ENCODE data around the gene MACF1. TPM values are rescaled to one million over a fixed set of nuclear protein-coding genes. Genes with fewer than 3 reads are reported as not detected.
"Not testable (repeated sequence)": the region's sequence is repeated elsewhere in the genome, so short reads cannot be mapped to it uniquely, and the experiment has no call there.

The MACF1 gene
- total RNA-seq, 2 experiments from 2014 or later: 248 to 252 TPM

DNA sequence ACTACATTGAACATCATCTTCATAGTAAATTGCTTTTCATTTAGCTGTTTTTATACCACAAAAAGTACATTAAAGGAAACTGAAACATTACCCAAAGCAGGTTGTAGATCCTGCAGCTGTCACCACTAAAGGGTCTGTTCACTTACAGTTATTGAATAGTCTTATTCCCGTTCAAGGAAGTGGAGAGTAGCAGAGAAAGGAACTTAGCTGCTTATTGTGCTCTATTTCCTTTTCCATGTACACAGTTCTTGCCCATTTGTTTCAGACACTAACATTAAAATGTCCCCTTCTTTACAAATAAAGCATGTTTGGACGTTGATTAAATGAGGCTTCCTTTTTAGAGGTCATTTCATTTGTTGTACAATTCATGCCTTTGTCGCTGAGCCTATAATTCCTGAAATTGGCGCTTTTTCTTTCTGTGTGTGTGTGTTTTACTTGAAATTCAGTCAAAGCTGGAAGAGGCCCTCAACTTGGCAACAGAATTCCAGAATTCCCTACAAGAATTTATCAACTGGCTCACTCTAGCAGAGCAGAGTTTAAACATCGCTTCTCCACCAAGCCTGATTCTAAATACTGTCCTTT, 242.6 kb downstream of the MACF1 start:
- Mint-ChIP-seq H3K27ac (no peak overlapping the region), H3K4me3 (no peak overlapping the region), H3K36me3 (ENCODE audit: low read depth) (peaks cover 96% of the 10 kb centered on the region), H3K9me3 (no peaks in the 10 kb centered on the region), H3K27me3 (no peaks in the 10 kb centered on the region), H3K4me1 (ENCODE audit: low read depth) (no peaks in the 10 kb centered on the region)
- no peaks in the 10 kb centered on the region for H3K9me3 ChIP-seq (ENCODE audit: control insufficient read depth in 1 of 2, insufficient read depth in 1 of 2, low read length in 2 of 2)
- CTCF ChIA-PET: no interaction called here
- no peaks in the 10 kb centered on the region for H3K4me1 ChIP-seq (ENCODE audit: insufficient read depth, low read length)
- POLR2A ChIA-PET: no interaction called here
- TF ChIP-seq, protein P1, sequence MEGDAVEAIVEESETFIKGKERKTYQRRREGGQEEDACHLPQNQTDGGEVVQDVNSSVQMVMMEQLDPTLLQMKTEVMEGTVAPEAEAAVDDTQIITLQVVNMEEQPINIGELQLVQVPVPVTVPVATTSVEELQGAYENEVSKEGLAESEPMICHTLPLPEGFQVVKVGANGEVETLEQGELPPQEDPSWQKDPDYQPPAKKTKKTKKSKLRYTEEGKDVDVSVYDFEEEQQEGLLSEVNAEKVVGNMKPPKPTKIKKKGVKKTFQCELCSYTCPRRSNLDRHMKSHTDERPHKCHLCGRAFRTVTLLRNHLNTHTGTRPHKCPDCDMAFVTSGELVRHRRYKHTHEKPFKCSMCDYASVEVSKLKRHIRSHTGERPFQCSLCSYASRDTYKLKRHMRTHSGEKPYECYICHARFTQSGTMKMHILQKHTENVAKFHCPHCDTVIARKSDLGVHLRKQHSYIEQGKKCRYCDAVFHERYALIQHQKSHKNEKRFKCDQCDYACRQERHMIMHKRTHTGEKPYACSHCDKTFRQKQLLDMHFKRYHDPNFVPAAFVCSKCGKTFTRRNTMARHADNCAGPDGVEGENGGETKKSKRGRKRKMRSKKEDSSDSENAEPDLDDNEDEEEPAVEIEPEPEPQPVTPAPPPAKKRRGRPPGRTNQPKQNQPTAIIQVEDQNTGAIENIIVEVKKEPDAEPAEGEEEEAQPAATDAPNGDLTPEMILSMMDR (IDR thresholded peaks at IDR 0.05): no peak
- no peak overlapping the region for H3K4me3 ChIP-seq (ENCODE audit: low read length)
- H3K36me3 ChIP-seq (ENCODE audit: insufficient read depth, low read length): peaks cover 94% of the 10 kb centered on the region
- no peaks in the 10 kb centered on the region for H3K27me3 ChIP-seq (ENCODE audit: control insufficient read depth in 1 of 2, insufficient read depth in 2 of 2, low read length in 2 of 2)
- H3K27ac ChIP-seq (ENCODE audit: low read depth in 1 of 2, low read length in 2 of 2): no peak overlapping the region
- ATAC-seq (ENCODE audit: poor library complexity): no peak
- intact Hi-C loops (cut with DNase I, micrococcal nuclease): no loop called here
- no peak for DNase-seq

DNA sequence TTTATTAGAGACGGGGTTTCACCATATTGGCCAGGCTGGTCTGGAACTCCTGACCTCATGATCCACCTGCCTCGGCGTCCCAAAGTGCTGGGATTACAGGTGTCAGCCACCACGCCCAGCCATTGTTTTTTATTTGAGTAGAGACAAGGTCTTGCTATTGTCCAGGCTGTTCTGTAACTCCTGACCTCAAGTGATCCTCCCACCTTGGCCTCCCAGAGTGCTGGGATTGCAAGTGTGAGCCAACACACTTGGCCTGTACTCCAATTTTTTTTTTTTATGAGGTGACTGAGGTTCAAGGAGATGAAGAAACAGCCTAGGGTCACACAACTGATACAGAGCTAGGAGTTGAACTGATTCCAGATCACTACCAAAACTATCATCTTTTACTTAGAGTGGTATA, 245.5 kb downstream of the MACF1 start:
- H3K4me1 Mint-ChIP-seq (ENCODE audit: low read depth); H3K9me3 Mint-ChIP-seq; H3K4me1 ChIP-seq (ENCODE audit: insufficient read depth, low read length); ATAC-seq (ENCODE audit: poor library complexity); CTCF ChIA-PET; H3K27me3 ChIP-seq (ENCODE audit: control insufficient read depth in 1 of 2, insufficient read depth in 2 of 2, low read length in 2 of 2); H3K27ac ChIP-seq (ENCODE audit: low read depth in 1 of 2, low read length in 2 of 2); intact Hi-C loops (cut with DNase I, micrococcal nuclease); H3K4me3 Mint-ChIP-seq; DNase-seq; H3K9me3 ChIP-seq (ENCODE audit: control insufficient read depth in 1 of 2, insufficient read depth in 1 of 2, low read length in 2 of 2); H3K27me3 Mint-ChIP-seq; POLR2A ChIA-PET; H3K27ac Mint-ChIP-seq; H3K4me3 ChIP-seq (ENCODE audit: low read length): not testable (repeated sequence)
- H3K36me3 ChIP-seq (ENCODE audit: insufficient read depth, low read length): peaks cover 96% of the 10 kb centered on the region
- peaks cover 99% of the 10 kb centered on the region for H3K36me3 Mint-ChIP-seq (ENCODE audit: low read depth)

- peaks cover 99% of the 10 kb centered on the region for H3K36me3 Mint-ChIP-seq (ENCODE audit: low read depth)
These were observed 246.6 kb downstream of the MACF1 start for GRCh38 chr1:39450956-39451606.

More at GRCh38 chr1:39450956-39451606, 246.6 kb downstream of the MACF1 start:
- no peaks in the 10 kb centered on the region for H3K27me3 Mint-ChIP-seq
- DNase-seq (no peak), ATAC-seq (ENCODE audit: poor library complexity) (no peak)
- Histone ChIP-seq H3K27ac (ENCODE audit: low read depth in 1 of 2, low read length in 2 of 2) (no peak overlapping the region), H3K4me1 (ENCODE audit: insufficient read depth, low read length) (no peaks in the 10 kb centered on the region), H3K4me3 (ENCODE audit: low read length) (no peak overlapping the region), H3K27me3 (ENCODE audit: control insufficient read depth in 1 of 2, insufficient read depth in 2 of 2, low read length in 2 of 2) (no peaks in the 10 kb centered on the region), H3K9me3 (ENCODE audit: control insufficient read depth in 1 of 2, insufficient read depth in 1 of 2, low read length in 2 of 2) (no peaks in the 10 kb centered on the region), H3K36me3 (ENCODE audit: insufficient read depth, low read length) (peaks cover 96% of the 10 kb centered on the region)
- H3K4me3 Mint-ChIP-seq: no peak overlapping the region
- TF ChIP-seq, protein P1 (IDR thresholded peaks at IDR 0.05): no peak
- intact Hi-C loops (cut with DNase I, micrococcal nuclease): no loop called here
- CTCF ChIA-PET: no interaction called here
- H3K27ac Mint-ChIP-seq: no peak overlapping the region
- H3K9me3 Mint-ChIP-seq: no peaks in the 10 kb centered on the region
- POLR2A ChIA-PET: no interaction called here
- no peaks in the 10 kb centered on the region for H3K4me1 Mint-ChIP-seq (ENCODE audit: low read depth)
